Thoracic aorta (tissue), 2 donors: Measurements from ENCODE around the gene CD27. TPM values are rescaled to one million over a fixed set of nuclear protein-coding genes. Genes with fewer than 3 reads are reported as not detected.
A peak's percentile ranks its signal among the peaks of the same experiment; 100 is the strongest.

Experiments used
- ATAC-seq: fragments of 150-250 bp; one replicate; pipeline ENCODE4 v1.8.0; 2017; ENCODE audit warnings: low read depth; ENCODE audit not compliant: insufficient number of reproducible peaks, low FRiP score
- DNase-seq: peaks from one replicate; pipeline ENCODE4 v3.0.0-alpha.2; 2020; ENCODE audit warnings: low spot score
- H3K27ac ChIP-seq, 2 donors: fragments of 200-600 bp; sonication (generic); 1 replicate in 1 of 2; 2 replicates in 1 of 2; pipeline ENCODE4 v1.5.1; 2016; ENCODE audit warnings: mild to moderate bottlenecking in 2 of 2, moderate library complexity in 2 of 2
- H3K27me3 ChIP-seq: fragments of 200-600 bp; sonication (generic); replicated peaks from 2 replicates; pipeline ENCODE4 v1.6.0; 2016; ENCODE audit warnings: mild to moderate bottlenecking; ENCODE audit not compliant: insufficient read depth
- H3K36me3 ChIP-seq: fragments of 200-600 bp; sonication (generic); one replicate; pipeline ENCODE4 v1.5.1; 2016
- H3K4me1 ChIP-seq, 2 donors: fragments of 200-600 bp; sonication (generic); 1 replicate in 1 of 2; 2 replicates in 1 of 2; pipeline versions ENCODE4 v1.5.1 to v1.6.0; 2016; ENCODE audit warnings: low read depth in 2 of 2, mild to moderate bottlenecking in 1 of 2; ENCODE audit not compliant: control insufficient read depth in 1 of 2
- H3K4me3 ChIP-seq: fragments of 200-600 bp; sonication (generic); 2 replicates; pipeline ENCODE4 v1.5.1; 2016; ENCODE audit warnings: mild to moderate bottlenecking
- H3K9me3 ChIP-seq: fragments of 200-600 bp; sonication (generic); 2 replicates; pipeline ENCODE4 v1.5.1; 2016
- total RNA-seq, 2 donors: library from RNA; depleted of rRNA; stranded (reverse); fragments of >200 nt; gene quantifications; one replicate each; pipeline versions ENCODE4 v1.1.0 to v1.2.3, GENCODE V29; 2016
- TF ChIP-seq, protein P1 (sequence below): fragments of 200-600 bp; sonication (generic); IDR thresholded peaks from one replicate; pipeline ENCODE4 v1.5.1; 2019; ENCODE audit warnings: antibody characterized with exemption

CD27 gene
- total RNA-seq, 2 donors from 2014 or later: 1.6 to 4.7 TPM

DNA sequence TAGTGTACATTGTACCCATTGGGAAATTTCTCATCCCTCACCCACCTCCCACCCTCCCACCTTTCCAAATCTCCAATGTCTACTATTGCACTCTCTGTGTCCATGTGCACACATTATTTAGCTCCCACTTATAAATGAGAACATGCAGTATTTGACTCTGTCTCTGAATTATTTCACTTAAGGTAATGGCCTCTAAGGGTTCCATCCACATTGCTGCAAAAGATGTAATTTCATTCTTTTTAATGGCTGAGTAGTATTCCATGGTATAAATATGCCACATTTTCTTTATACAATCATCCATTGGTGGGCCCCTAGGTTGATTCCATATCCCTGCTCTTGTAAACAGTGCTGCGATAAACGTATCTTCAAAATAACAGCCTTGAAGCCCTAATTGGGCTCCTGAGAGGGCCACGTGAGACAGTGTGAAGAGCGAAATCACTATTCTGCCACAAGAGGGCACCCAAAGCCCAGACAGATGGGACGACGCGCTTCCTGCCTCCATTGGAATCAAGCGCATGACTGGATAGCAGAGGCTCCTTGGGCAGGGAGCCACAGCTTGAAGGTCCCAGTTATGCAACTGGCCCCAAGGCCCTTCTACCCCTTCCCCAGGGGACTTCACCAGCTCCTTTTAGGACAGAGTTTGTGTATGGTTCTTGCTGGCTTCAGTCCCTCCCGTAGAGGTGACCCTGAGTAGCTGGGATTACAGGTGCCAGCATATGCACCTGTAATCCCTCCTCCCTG, 21.3 kb upstream of the CD27 start:
- no peaks in the 10 kb centered on the region for H3K9me3 ChIP-seq
- TF ChIP-seq, protein P1, sequence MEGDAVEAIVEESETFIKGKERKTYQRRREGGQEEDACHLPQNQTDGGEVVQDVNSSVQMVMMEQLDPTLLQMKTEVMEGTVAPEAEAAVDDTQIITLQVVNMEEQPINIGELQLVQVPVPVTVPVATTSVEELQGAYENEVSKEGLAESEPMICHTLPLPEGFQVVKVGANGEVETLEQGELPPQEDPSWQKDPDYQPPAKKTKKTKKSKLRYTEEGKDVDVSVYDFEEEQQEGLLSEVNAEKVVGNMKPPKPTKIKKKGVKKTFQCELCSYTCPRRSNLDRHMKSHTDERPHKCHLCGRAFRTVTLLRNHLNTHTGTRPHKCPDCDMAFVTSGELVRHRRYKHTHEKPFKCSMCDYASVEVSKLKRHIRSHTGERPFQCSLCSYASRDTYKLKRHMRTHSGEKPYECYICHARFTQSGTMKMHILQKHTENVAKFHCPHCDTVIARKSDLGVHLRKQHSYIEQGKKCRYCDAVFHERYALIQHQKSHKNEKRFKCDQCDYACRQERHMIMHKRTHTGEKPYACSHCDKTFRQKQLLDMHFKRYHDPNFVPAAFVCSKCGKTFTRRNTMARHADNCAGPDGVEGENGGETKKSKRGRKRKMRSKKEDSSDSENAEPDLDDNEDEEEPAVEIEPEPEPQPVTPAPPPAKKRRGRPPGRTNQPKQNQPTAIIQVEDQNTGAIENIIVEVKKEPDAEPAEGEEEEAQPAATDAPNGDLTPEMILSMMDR: peak; percentile 83
- ATAC-seq: peak; percentile 59
- H3K4me3 ChIP-seq: no peak overlapping the region
- H3K4me1 ChIP-seq: peaks cover 0 to 15% of the 10 kb centered on the region in 2 donors
- H3K27me3 ChIP-seq: no peaks in the 10 kb centered on the region
- H3K36me3 ChIP-seq: no peaks in the 10 kb centered on the region
- peak; percentile 51 for DNase-seq
- no peak overlapping the region for H3K27ac ChIP-seq

- H3K9me3 ChIP-seq: no peaks in the 10 kb centered on the region
- no peak overlapping the region for H3K27ac ChIP-seq
- H3K4me1 ChIP-seq: peaks cover 0 to 15% of the 10 kb centered on the region in 2 donors
- TF ChIP-seq, protein P1: no peak
- no peaks in the 10 kb centered on the region for H3K27me3 ChIP-seq
- ATAC-seq (no peak), DNase-seq (no peak)
- no peaks in the 10 kb centered on the region for H3K36me3 ChIP-seq
- no peak overlapping the region for H3K4me3 ChIP-seq
These were observed 20.8 kb upstream of the CD27 start for GRCh38 chr12:6424008-6424347.

- no peak for ATAC-seq
- H3K4me3 ChIP-seq: no peak overlapping the region
- DNase-seq: no peak
- H3K27me3 ChIP-seq: no peaks in the 10 kb centered on the region
- no peak overlapping the region for H3K27ac ChIP-seq
- H3K4me1 ChIP-seq: peaks cover 0 to 16% of the 10 kb centered on the region in 2 donors
- TF ChIP-seq, protein P1: no peak
- no peaks in the 10 kb centered on the region for H3K9me3 ChIP-seq
- H3K36me3 ChIP-seq: no peaks in the 10 kb centered on the region
These were observed 19.9 kb upstream of the CD27 start for GRCh38 chr12:6424866-6425265.

GRCh38 chr12:6425590-6426531, 18.9 kb upstream of the CD27 start:
- DNase-seq: no peak
- no peak for ATAC-seq
- H3K9me3 ChIP-seq: no peaks in the 10 kb centered on the region
- TF ChIP-seq, protein P1: no peak
- no peak overlapping the region for H3K4me3 ChIP-seq
- peaks cover 6 to 17% of the 10 kb centered on the region in 2 donors for H3K4me1 ChIP-seq
- H3K27ac ChIP-seq: no peak overlapping the region
- H3K36me3 ChIP-seq: no peaks in the 10 kb centered on the region
- H3K27me3 ChIP-seq: no peaks in the 10 kb centered on the region
